KMS-11 (cell line): ENCODE data around the gene CAPZB.

Experiments used
- H2AFZ ChIP-seq: fragments of 200-600 bp; sonication (generic); 2 replicates; pipeline ENCODE4 v1.6.1; 2016; ENCODE audit warnings: antibody characterized with exemption, mixed run types, low read depth
- H3K27ac ChIP-seq: fragments of 200-600 bp; sonication (generic); 2 replicates; pipeline ENCODE4 v1.6.1; 2016; ENCODE audit warnings: mild to moderate bottlenecking, mixed run types
- H3K27me3 ChIP-seq: fragments of 200-600 bp; sonication (generic); 2 replicates; pipeline ENCODE4 v1.6.1; 2017; ENCODE audit warnings: mild to moderate bottlenecking, low read depth, mixed run types, moderate library complexity; ENCODE audit not compliant: insufficient read depth
- H3K36me3 ChIP-seq: fragments of 200-600 bp; sonication (generic); 2 replicates; pipeline ENCODE4 v1.6.1; 2017; ENCODE audit warnings: mild to moderate bottlenecking, mixed run types; ENCODE audit not compliant: insufficient read depth
- H3K4me1 ChIP-seq: fragments of 200-600 bp; sonication (generic); 2 replicates; pipeline ENCODE4 v1.6.1; 2016; ENCODE audit warnings: mild to moderate bottlenecking, low read depth, mixed run types; ENCODE audit not compliant: poor library complexity, severe bottlenecking
- H3K4me2 ChIP-seq: fragments of 200-600 bp; sonication (generic); 2 replicates; pipeline ENCODE4 v1.7.0; 2016; ENCODE audit warnings: mild to moderate bottlenecking, mixed run types
- H3K4me3 ChIP-seq: fragments of 200-600 bp; sonication (generic); IDR thresholded peaks from 2 replicates; pipeline ENCODE4 v1.6.1; 2017; ENCODE audit warnings: low read depth, low read length, mixed read lengths; ENCODE audit not compliant: insufficient read depth
- H3K79me2 ChIP-seq: fragments of 200-600 bp; sonication (generic); 2 replicates; pipeline ENCODE4 v1.6.1; 2016; ENCODE audit warnings: low read depth, mixed run types; ENCODE audit not compliant: insufficient read depth
- H3K9ac ChIP-seq: fragments of 200-600 bp; sonication (generic); 2 replicates; pipeline ENCODE4 v1.6.1; 2016; ENCODE audit warnings: mild to moderate bottlenecking, mixed run types
- H4K20me1 ChIP-seq: fragments of 200-600 bp; sonication (generic); 2 replicates; pipeline ENCODE4 v1.6.1; 2016; ENCODE audit warnings: mild to moderate bottlenecking, mixed run types; ENCODE audit not compliant: insufficient read depth
- TF ChIP-seq, protein P1 (sequence below): fragments of 200-600 bp; sonication (generic); conservative IDR thresholded peaks from 2 replicates; pipeline ENCODE4 v1.6.1; 2017; ENCODE audit warnings: low read depth, mild to moderate bottlenecking, antibody characterized with exemption, low read length, moderate library complexity, mixed read lengths

CAPZB gene

GRCh38 chr1:19385221-19385620 lies 100.1 kb downstream of the CAPZB start:
- Histone ChIP-seq H2AFZ (no peak overlapping the region), H3K79me2 (no peaks in the 10 kb centered on the region), H3K4me1 (no peaks in the 10 kb centered on the region), H3K9ac (no peak overlapping the region), H3K27me3 (no peaks in the 10 kb centered on the region), H3K27ac (no peak overlapping the region), H3K4me2 (no peak overlapping the region), H4K20me1 (no peaks in the 10 kb centered on the region), H3K4me3 (no peak overlapping the region), H3K36me3 (no peaks in the 10 kb centered on the region)
- TF ChIP-seq, protein P1, sequence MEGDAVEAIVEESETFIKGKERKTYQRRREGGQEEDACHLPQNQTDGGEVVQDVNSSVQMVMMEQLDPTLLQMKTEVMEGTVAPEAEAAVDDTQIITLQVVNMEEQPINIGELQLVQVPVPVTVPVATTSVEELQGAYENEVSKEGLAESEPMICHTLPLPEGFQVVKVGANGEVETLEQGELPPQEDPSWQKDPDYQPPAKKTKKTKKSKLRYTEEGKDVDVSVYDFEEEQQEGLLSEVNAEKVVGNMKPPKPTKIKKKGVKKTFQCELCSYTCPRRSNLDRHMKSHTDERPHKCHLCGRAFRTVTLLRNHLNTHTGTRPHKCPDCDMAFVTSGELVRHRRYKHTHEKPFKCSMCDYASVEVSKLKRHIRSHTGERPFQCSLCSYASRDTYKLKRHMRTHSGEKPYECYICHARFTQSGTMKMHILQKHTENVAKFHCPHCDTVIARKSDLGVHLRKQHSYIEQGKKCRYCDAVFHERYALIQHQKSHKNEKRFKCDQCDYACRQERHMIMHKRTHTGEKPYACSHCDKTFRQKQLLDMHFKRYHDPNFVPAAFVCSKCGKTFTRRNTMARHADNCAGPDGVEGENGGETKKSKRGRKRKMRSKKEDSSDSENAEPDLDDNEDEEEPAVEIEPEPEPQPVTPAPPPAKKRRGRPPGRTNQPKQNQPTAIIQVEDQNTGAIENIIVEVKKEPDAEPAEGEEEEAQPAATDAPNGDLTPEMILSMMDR: no peak

- TF ChIP-seq, protein P1: no peak
- H2AFZ ChIP-seq: no peak overlapping the region
- no peaks in the 10 kb centered on the region for H3K4me1 ChIP-seq
- H3K36me3 ChIP-seq: no peaks in the 10 kb centered on the region
- H3K4me2 ChIP-seq: no peak overlapping the region
- no peaks in the 10 kb centered on the region for H3K79me2 ChIP-seq
- H3K27ac ChIP-seq: no peak overlapping the region
- no peak overlapping the region for H3K9ac ChIP-seq
- no peak overlapping the region for H3K4me3 ChIP-seq
- no peaks in the 10 kb centered on the region for H4K20me1 ChIP-seq
- H3K27me3 ChIP-seq: no peaks in the 10 kb centered on the region
Observed at GRCh38 chr1:19384772-19385187, 100.6 kb downstream of the CAPZB start.

GRCh38 chr1:19384113-19384512 lies 101.2 kb downstream of the CAPZB start:
- Histone ChIP-seq H3K36me3 (no peaks in the 10 kb centered on the region), H3K27me3 (no peaks in the 10 kb centered on the region), H3K79me2 (no peaks in the 10 kb centered on the region), H3K4me2 (no peak overlapping the region), H3K9ac (no peak overlapping the region), H4K20me1 (no peaks in the 10 kb centered on the region), H3K4me3 (no peak overlapping the region), H3K4me1 (no peaks in the 10 kb centered on the region), H2AFZ (no peak overlapping the region), H3K27ac (no peak overlapping the region)
- TF ChIP-seq, protein P1: no peak

DNA sequence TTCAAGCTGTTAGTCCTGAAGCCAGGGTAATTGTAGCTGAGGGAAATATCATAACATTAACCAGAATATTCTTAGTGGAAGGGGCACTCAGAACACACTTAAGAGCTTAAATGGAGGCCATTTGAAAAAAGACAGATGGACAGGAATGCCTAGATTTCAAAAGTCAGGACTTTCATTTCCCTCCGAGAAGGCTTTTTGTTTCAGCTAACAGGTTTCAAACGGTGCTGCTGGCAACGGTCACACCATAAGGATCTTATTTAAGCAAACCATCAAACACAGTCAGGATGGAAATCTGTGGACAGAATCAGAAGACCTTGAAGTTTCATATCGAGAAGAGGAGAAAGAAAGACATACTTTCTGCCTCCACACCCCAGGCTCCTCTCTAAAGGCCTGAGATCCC lies 103.1 kb downstream of the CAPZB start:
- no peak overlapping the region for H3K4me2 ChIP-seq
- no peak overlapping the region for H2AFZ ChIP-seq
- no peak overlapping the region for H3K4me3 ChIP-seq
- no peaks in the 10 kb centered on the region for H3K79me2 ChIP-seq
- no peak overlapping the region for H3K27ac ChIP-seq
- no peak overlapping the region for H3K9ac ChIP-seq
- H3K27me3 ChIP-seq: no peaks in the 10 kb centered on the region
- no peaks in the 10 kb centered on the region for H4K20me1 ChIP-seq
- H3K4me1 ChIP-seq: no peaks in the 10 kb centered on the region
- TF ChIP-seq, protein P1: no peak
- no peaks in the 10 kb centered on the region for H3K36me3 ChIP-seq
